IPS DF 6.9 (cell line): ENCODE results near the gene CMC2.

Source experiments
- DNase-seq: peaks from one replicate; pipeline ENCODE4 v3.0.0-alpha.2; 2013; ENCODE audit warnings: low read depth, low spot score
- H3K27ac ChIP-seq: one replicate; pipeline ENCODE4 v1.5.1; 2013; ENCODE audit warnings: low read length, control low read depth
- H3K27me3 ChIP-seq: 2 replicates; pipeline ENCODE4 v1.6.1; 2013; ENCODE audit warnings: mild to moderate bottlenecking, low read length; ENCODE audit not compliant: control insufficient read depth, insufficient read depth
- H3K36me3 ChIP-seq: 2 replicates; pipeline ENCODE4 v1.6.1; 2013; ENCODE audit warnings: low read length; ENCODE audit not compliant: control insufficient read depth, insufficient read depth
- H3K4me1 ChIP-seq: 2 replicates; pipeline ENCODE4 v1.6.1; 2013; ENCODE audit warnings: low read length; ENCODE audit not compliant: control insufficient read depth, insufficient read depth
- H3K4me3 ChIP-seq: 2 replicates; pipeline ENCODE4 v1.5.1; 2013; ENCODE audit warnings: mild to moderate bottlenecking, low read length
- H3K9me3 ChIP-seq: 2 replicates; pipeline ENCODE4 v1.6.1; 2013; ENCODE audit warnings: low read length, inconsistent platforms; ENCODE audit not compliant: control insufficient read depth, insufficient read depth
- WGBS: extraction: QIAGEN DNeasy Blood & Tissue Kit; methylation state at CpG from one replicate; pipeline ENCODE4 v1.1.7; 2013; ENCODE audit warnings: mixed read lengths, missing lambda C conversion rate; ENCODE audit not compliant: insufficient read length, insufficient coverage; 5-methylcytosine and 5-hydroxymethylcytosine counted together

Gene CMC2

DNA sequence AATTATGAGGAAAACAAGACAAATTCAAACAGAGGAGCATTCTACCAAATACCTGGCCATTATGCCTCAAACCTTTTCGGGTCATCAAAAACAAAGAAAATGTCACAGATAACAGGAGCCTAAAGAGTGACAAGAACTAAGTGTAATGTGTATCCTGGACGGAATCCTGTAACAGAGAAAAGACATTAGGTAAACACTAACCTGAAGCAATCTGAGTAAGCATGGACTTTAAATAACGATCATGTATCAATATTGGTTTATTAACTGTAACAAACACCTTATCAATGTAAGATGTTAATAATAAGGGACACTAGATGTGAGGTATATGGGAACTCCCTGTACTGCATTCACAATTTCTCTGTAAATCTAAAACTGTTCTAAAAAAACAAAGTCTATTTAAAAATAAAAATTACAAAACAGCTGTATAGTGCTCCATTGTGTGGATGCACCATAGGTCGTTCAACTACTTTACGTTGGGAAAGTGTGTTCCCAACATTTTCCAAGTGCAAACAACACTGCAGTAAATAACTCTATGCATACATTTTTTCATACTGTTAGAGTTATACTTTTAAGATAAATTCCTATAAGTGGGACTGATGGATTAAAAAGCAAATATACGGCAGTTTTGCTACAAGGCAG, 14.8 kb downstream of the CMC2 start:
- Histone ChIP-seq H3K4me3 (no peak overlapping the region), H3K27me3 (no peaks in the 10 kb centered on the region), H3K27ac (no peak overlapping the region), H3K36me3 (no peaks in the 10 kb centered on the region), H3K4me1 (no peaks in the 10 kb centered on the region), H3K9me3 (no peaks in the 10 kb centered on the region)
- no peak for DNase-seq
- no CpG with 5 or more reads among the region's 6 CpGs for WGBS

DNA sequence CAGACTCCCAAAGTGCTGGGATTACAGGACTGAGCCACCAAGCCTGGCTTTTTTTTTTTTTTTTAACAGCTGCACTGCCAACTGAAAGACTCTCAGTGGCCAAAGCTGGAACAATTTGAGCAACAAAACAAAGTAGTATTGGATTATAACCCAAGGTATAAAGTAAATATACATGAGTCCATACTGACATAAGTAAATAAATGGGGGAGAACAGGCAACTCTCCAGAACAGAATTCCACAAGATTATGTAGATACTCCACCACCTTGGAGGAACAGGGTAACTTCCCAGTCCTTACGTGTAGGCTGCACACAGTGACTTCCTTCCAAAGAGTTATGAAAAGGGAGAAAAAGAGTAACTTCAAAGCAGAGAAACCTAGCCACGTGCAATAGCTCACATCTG, 15.7 kb downstream of the CMC2 start:
- no peaks in the 10 kb centered on the region for H3K4me1 ChIP-seq
- H3K27me3 ChIP-seq: no peaks in the 10 kb centered on the region
- WGBS: no CpG with 5 or more reads among the region's 2 CpGs
- DNase-seq: no peak
- no peak overlapping the region for H3K4me3 ChIP-seq
- no peaks in the 10 kb centered on the region for H3K36me3 ChIP-seq
- H3K9me3 ChIP-seq: no peaks in the 10 kb centered on the region
- no peak overlapping the region for H3K27ac ChIP-seq

DNA sequence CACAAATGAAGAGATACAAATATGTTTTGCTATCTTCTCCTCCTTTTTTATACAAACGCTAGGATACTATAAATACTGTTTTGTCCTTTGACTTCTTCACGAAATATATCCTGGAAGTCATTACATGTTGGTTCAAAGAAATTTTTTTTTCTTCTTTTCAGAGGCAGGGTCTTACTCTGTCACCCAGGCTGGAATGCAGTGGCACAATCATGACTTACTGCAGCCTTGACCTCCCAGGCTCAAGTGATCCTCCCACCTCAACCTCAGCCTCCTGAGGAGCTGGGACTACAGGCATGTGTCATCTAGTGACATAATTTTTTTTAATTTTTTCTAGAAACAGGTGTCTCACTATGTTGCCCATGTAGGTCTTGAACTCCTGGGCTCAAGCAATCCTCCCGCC, 16.1 kb downstream of the CMC2 start:
- no peak overlapping the region for H3K27ac ChIP-seq
- WGBS: no CpG with 5 or more reads among the region's 3 CpGs

DNA sequence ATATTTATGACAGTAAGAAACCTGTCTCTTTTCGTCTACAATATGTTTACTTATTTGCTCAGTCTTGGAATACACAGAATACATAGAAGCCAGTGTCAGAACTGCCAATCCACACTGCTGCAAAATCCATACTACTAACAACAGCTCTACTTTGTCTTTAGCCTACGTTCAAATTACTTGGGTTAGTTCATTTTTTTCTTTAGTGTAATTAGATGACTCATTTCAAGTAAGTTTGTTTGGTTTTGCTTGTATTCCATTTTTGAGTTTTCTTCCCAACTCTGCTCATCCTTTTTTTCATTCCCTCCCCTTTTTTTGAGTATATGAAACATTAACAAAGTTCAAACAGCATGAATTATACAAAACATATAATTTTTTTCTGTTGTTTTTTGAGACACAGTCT, 16.9 kb downstream of the CMC2 start:
- Histone ChIP-seq H3K27ac (no peak overlapping the region), H3K9me3 (no peaks in the 10 kb centered on the region), H3K4me1 (no peaks in the 10 kb centered on the region), H3K27me3 (no peaks in the 10 kb centered on the region), H3K4me3 (no peak overlapping the region), H3K36me3 (no peaks in the 10 kb centered on the region)
- no peak for DNase-seq
- WGBS: no CpG with 5 or more reads among the region's 2 CpGs

More for the DNA sequence above, 16.1 kb downstream of the CMC2 start:
- no peaks in the 10 kb centered on the region for H3K36me3 ChIP-seq
- H3K27me3 ChIP-seq: no peaks in the 10 kb centered on the region
- H3K4me1 ChIP-seq: no peaks in the 10 kb centered on the region
- no peak overlapping the region for H3K4me3 ChIP-seq
- DNase-seq: no peak
- no peaks in the 10 kb centered on the region for H3K9me3 ChIP-seq

DNA sequence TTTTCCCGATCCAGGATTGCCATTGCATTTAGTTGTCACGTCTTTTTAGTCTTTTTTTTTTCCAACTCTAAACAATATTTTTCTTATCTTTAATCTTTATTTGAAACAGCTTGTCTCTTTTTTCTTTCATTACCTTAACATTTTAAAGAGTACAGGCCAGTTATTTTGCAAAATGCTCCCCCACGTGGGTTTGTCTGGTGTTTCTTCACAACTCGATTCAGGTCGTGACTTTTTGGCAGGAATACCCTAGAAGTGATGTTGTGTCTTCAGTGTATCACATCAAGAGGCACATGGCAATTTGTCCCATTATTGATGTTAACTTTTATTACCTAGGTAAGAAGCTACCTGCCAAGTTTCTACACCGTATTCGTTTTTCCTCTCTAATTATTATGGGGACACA, 17.9 kb downstream of the CMC2 start:
- Histone ChIP-seq H3K27me3 (no peaks in the 10 kb centered on the region), H3K9me3 (no peaks in the 10 kb centered on the region), H3K27ac (no peak overlapping the region), H3K36me3 (no peaks in the 10 kb centered on the region), H3K4me1 (no peaks in the 10 kb centered on the region), H3K4me3 (no peak overlapping the region)
- no peak for DNase-seq
- WGBS: no CpG with 5 or more reads among the region's 7 CpGs

DNA sequence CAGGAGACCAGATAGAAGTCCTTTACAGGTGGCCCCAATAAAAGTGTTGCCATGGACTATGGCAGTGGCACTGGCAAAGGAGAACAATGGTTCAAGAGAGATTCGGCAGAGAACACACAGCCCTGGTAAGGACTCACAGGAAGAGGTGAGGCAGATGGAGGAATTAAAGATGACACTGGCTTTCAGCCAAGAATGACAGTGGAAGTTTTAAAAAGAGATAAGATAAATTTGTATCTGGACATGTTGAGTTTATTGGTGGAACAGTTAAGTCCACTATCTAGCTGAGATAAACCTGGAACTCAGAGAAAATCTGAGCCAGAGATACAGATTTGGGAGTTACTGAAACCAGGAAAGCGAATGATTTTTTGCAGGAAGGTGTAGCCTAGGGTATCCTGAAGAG, 20.1 kb downstream of the CMC2 start:
- no peaks in the 10 kb centered on the region for H3K36me3 ChIP-seq
- H3K9me3 ChIP-seq: no peaks in the 10 kb centered on the region
- no peak overlapping the region for H3K4me3 ChIP-seq
- DNase-seq: no peak
- no peaks in the 10 kb centered on the region for H3K4me1 ChIP-seq
- WGBS: no CpG with 5 or more reads among the region's 2 CpGs
- no peaks in the 10 kb centered on the region for H3K27me3 ChIP-seq
- H3K27ac ChIP-seq: no peak overlapping the region

DNA sequence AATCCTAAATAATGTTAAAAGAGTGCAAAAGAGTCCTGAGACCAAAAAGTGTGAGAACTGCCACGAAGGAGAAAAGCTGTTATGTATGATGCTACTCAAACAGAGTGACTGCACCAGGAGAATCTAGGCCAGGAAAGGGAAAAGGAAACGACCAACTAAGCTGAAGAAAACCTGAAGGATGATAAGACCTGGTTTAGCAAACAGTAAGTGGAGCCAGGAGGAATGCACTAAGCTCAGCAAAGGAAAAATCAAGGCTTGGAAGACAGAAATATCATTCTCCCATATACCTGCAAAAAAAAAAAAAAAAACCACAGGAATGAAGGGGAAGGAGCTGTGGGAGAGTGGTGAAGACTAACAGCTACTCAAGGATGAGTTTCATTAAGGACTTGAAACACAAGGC, 21.1 kb downstream of the CMC2 start:
- WGBS: no CpG with 5 or more reads among the region's 2 CpGs
- Histone ChIP-seq H3K4me3 (no peak overlapping the region), H3K9me3 (no peaks in the 10 kb centered on the region), H3K36me3 (no peaks in the 10 kb centered on the region), H3K27me3 (no peaks in the 10 kb centered on the region), H3K27ac (no peak overlapping the region), H3K4me1 (no peaks in the 10 kb centered on the region)
- DNase-seq: no peak

DNA sequence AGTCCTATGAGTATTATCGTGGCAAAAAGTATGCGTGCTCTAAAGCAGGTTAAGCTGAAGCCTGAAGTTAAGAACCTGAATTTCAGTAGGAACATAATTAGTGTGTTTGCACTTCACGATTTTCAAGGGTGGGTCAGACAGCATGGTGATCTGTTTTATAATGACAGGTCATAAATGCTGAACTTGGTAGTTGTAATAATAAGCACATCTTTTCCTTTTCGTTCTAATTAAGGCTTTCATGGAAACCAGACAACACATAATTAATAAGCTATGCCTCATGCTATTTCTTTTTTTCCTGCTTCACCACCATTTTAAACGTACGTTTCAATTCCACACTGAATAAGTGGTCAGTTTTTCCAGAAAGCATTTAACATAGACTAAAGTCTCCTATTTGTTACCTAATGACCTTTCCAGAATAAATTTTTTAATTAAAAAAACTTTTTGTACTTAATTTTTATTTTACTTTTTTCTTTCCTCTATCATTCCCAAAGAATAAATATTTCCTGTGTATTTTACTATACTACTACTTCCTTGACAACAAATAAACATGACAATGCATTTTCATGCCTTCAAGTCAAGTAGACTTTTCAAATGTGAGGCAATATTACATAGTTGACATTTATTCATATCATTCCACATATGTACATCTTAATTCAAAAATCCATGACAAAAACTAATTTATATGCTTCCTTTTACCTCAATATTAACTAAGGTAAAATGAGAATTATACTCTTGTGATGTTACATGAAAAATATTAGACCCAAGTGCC, 22.4 kb downstream of the CMC2 start:
- WGBS: 100% methylated on average over 2 of the region's 6 CpGs
- Histone ChIP-seq H3K4me1 (no peaks in the 10 kb centered on the region), H3K9me3 (no peaks in the 10 kb centered on the region), H3K4me3 (no peak overlapping the region), H3K27ac (no peak overlapping the region), H3K27me3 (no peaks in the 10 kb centered on the region), H3K36me3 (no peaks in the 10 kb centered on the region)
- DNase-seq: no peak

DNA sequence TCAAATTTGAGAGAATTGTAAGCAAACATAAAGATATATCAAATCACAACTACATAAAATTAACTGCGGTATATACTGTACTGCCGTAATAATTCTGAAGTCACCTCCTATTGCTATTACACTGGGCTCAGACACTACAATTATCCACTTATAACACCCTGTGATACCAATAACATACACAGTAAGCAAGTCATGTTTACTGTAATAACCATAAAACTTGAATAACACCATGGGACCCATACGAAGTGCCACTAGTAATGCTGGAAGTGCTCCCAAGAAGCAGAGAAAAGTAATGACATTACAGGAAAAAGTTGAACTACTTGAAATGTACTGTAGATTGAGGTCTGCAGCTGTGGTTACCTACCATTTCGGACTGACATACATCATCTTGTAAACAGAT, 24.0 kb downstream of the CMC2 start:
- H3K9me3 ChIP-seq: no peaks in the 10 kb centered on the region
- WGBS: no CpG with 5 or more reads among the region's 4 CpGs
- no peak overlapping the region for H3K27ac ChIP-seq
- H3K4me1 ChIP-seq: no peaks in the 10 kb centered on the region
- H3K4me3 ChIP-seq: no peak overlapping the region
- H3K36me3 ChIP-seq: no peaks in the 10 kb centered on the region
- no peaks in the 10 kb centered on the region for H3K27me3 ChIP-seq
- no peak for DNase-seq

DNA sequence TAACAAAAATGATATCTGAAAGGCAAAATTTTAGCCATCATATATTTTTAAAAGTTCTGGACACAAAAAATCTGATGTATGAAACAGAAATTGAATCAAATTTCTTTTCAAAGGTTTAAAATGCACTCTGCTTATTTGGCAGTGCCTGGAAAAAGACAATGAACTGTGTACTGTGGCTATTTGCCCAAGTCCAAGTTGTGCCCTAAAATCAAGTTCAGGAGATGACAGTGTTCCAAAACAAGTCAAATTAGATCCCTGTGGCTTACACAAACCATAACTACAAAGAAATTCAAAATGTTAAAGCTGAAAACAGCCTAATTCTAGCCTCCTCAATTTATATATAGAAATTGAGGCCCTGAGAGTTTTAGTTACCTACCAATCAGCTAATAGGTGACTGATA, 25.6 kb downstream of the CMC2 start:
- Histone ChIP-seq H3K27me3 (no peaks in the 10 kb centered on the region), H3K27ac (no peak overlapping the region), H3K36me3 (no peaks in the 10 kb centered on the region), H3K9me3 (no peaks in the 10 kb centered on the region), H3K4me3 (no peak overlapping the region), H3K4me1 (no peaks in the 10 kb centered on the region)
- no peak for DNase-seq

DNA sequence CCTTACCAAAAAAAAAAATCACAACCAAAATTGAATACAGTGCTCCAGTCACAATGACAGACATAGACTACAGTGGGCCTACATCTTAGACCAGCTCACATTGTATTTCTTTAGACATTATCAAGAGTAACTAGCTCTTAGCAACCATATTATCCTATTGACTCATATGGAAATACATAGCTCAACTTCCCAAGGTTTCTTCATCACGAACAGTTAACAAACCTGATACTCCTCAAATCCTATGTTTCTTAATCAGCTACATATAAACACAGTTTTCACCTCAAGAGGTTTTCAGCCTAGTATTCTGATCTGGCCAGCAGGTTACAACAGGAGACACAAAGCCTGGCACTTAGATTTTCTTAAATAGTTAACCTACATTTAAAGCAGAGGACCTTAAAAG, 29.7 kb downstream of the CMC2 start:
- H3K36me3 ChIP-seq: no peaks in the 10 kb centered on the region
- DNase-seq: no peak
- H3K27me3 ChIP-seq: no peaks in the 10 kb centered on the region
- no peak overlapping the region for H3K4me3 ChIP-seq
- WGBS: no CpG with 5 or more reads among the region's 1 CpG
- no peaks in the 10 kb centered on the region for H3K4me1 ChIP-seq
- H3K9me3 ChIP-seq: no peaks in the 10 kb centered on the region
- H3K27ac ChIP-seq: no peak overlapping the region
